ENCODE data around the gene LINC00305.

Gene LINC00305

GRCh38 chr18:64111950-64112349 is 36.9 kb downstream of the LINC00305 start:
- no peak for DNase-seq (ENCODE audit: low spot score)

GRCh38 chr18:64110692-64111480 is 38.0 kb downstream of the LINC00305 start:
- DNase-seq (ENCODE audit: low spot score), result no peak

- peak; percentile 1 for DNase-seq (ENCODE audit: low spot score)
Measured at GRCh38 chr18:64103986-64104385, 44.9 kb downstream of the LINC00305 start.

GRCh38 chr18:64100116-64100922 is 48.6 kb downstream of the LINC00305 start:
- no peak for DNase-seq (ENCODE audit: low spot score)

- no peak for DNase-seq (ENCODE audit: low spot score)
Measured at GRCh38 chr18:64099244-64099643, 49.6 kb downstream of the LINC00305 start.

GRCh38 chr18:64097497-64097896 is 51.4 kb downstream of the LINC00305 start:
- no peak for DNase-seq (ENCODE audit: low spot score)

- no peak for DNase-seq (ENCODE audit: low spot score)
Measured at GRCh38 chr18:64095056-64095455, 53.8 kb downstream of the LINC00305 start.

GRCh38 chr18:64094210-64094609 is 54.7 kb downstream of the LINC00305 start:
- DNase-seq (ENCODE audit: low spot score), result no peak

- no peak for DNase-seq (ENCODE audit: low spot score)
Measured at GRCh38 chr18:64091526-64091925, 57.4 kb downstream of the LINC00305 start.

- DNase-seq (ENCODE audit: low spot score), result no peak
Measured at GRCh38 chr18:64090876-64091275, 58.0 kb downstream of the LINC00305 start.

GRCh38 chr18:64083916-64084315 is 65.0 kb downstream of the LINC00305 start:
- no peak for DNase-seq (ENCODE audit: low spot score)

GRCh38 chr18:64082513-64082912 is 66.4 kb downstream of the LINC00305 start:
- no peak for DNase-seq (ENCODE audit: low spot score)

GRCh38 chr18:64082054-64082453 is 66.8 kb downstream of the LINC00305 start:
- no peak for DNase-seq (ENCODE audit: low spot score)

- DNase-seq (ENCODE audit: low spot score), result no peak
Measured at GRCh38 chr18:64073971-64074370, 74.9 kb downstream of the LINC00305 start.

- no peak for DNase-seq (ENCODE audit: low spot score)
Measured at GRCh38 chr18:64055019-64055418, 93.9 kb downstream of the LINC00305 start.

- no peak for DNase-seq (ENCODE audit: low spot score)
Measured at GRCh38 chr18:64053246-64053645, 95.6 kb downstream of the LINC00305 start.

- DNase-seq (ENCODE audit: low spot score), result no peak
Measured at GRCh38 chr18:64052772-64053171, 96.1 kb downstream of the LINC00305 start.

- DNase-seq (ENCODE audit: low spot score), result no peak
Measured at GRCh38 chr18:64044616-64045015, 104.3 kb downstream of the LINC00305 start.

- DNase-seq (ENCODE audit: low spot score), result no peak
Measured at GRCh38 chr18:64042728-64043358, 106.0 kb downstream of the LINC00305 start.

- DNase-seq (ENCODE audit: low spot score), result peak; percentile 2
Measured at GRCh38 chr18:64037812-64038414, 111.0 kb downstream of the LINC00305 start.

GRCh38 chr18:64032312-64032711 is 116.6 kb downstream of the LINC00305 start:
- DNase-seq (ENCODE audit: low spot score), result no peak

GRCh38 chr18:64031411-64031810 is 117.5 kb downstream of the LINC00305 start:
- DNase-seq (ENCODE audit: low spot score), result no peak
